Adrenal gland (tissue), 5 donors: ENCODE measurements around the gene SYT8.

Experiments
- POLR2A ChIP-seq, 2 donors: fragments of 450-650 bp; IDR thresholded peaks; one replicate each; pipeline ENCODE4 v1.6.1; 2017; ENCODE audit warnings: antibody characterized with exemption in 2 of 2, mild to moderate bottlenecking in 2 of 2, moderate library complexity in 1 of 2
- TF ChIP-seq, protein P1 (sequence below), 6 experiments: fragments of 450-650 bp in 4 of 6; fragments of 200-600 bp in 2 of 6; sonication (generic) in 1 of 6; IDR thresholded peaks; 1 replicate in 5 of 6; 2 replicates in 1 of 6; pipeline versions ENCODE4 v1.5.1 to v1.8.0; 2016 to 2021; ENCODE audit warnings: antibody characterized with exemption in 6 of 6, mild to moderate bottlenecking in 2 of 6, moderate library complexity in 1 of 6
- donor health status: DM: no; HTN: no; CAD: no.

DNA sequence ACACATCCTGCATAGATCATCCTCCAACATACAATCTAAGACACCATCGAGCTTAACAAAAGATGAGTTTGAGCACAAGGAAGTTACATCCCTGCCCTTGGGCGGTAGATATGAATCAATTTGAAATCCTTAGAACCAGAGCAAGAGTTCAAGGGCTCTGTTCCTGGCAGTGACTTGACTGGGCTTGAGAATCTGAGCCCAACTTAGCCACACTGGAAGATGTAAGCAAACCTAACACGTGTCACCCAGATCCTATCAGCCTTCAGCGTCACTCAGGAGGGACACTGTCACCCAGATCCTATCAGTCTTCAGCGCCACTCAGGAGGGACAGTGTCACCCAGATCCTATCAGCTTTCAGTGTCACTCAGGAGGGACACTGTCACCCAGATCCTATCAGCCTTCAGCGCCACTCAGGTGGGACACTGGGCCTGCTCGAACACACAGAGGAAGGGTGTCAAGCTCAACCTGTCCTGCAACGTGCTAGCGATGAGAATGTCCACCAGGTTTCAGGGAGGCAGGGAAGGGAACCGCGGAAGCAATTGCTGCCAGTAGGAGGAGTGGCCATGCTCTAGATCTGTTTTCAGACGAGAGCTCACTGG lies 38.3 kb upstream of the SYT8 start:
- TF ChIP-seq, protein P1, sequence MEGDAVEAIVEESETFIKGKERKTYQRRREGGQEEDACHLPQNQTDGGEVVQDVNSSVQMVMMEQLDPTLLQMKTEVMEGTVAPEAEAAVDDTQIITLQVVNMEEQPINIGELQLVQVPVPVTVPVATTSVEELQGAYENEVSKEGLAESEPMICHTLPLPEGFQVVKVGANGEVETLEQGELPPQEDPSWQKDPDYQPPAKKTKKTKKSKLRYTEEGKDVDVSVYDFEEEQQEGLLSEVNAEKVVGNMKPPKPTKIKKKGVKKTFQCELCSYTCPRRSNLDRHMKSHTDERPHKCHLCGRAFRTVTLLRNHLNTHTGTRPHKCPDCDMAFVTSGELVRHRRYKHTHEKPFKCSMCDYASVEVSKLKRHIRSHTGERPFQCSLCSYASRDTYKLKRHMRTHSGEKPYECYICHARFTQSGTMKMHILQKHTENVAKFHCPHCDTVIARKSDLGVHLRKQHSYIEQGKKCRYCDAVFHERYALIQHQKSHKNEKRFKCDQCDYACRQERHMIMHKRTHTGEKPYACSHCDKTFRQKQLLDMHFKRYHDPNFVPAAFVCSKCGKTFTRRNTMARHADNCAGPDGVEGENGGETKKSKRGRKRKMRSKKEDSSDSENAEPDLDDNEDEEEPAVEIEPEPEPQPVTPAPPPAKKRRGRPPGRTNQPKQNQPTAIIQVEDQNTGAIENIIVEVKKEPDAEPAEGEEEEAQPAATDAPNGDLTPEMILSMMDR (IDR thresholded peaks at IDR 0.05) = no peak
- no peak for TF ChIP-seq POLR2A (IDR thresholded peaks at IDR 0.05)
